HG02943 (cell line): ENCODE results near the gene COPS7A.

Experiments
- ATAC-seq: cut with Tn5 transposase; IDR thresholded peaks from one replicate; pipeline ENCODE4 v1.9.1; 2021; ENCODE audit warnings: mild to moderate bottlenecking, low read depth, moderate library complexity; ENCODE audit not compliant: unreplicated experiment

The COPS7A gene, protein sequence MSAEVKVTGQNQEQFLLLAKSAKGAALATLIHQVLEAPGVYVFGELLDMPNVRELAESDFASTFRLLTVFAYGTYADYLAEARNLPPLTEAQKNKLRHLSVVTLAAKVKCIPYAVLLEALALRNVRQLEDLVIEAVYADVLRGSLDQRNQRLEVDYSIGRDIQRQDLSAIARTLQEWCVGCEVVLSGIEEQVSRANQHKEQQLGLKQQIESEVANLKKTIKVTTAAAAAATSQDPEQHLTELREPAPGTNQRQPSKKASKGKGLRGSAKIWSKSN

GRCh38 chr12:6723607-6724408 is at the start of gene COPS7A:
Gene COPS7A (plus strand): TSS chr12:6724046. CDS start chr12:6724657, 611 bp downstream.
- ATAC-seq: peak; percentile 92

- no peak for ATAC-seq
Observed at GRCh38 chr12:6676962-6677361, 46.9 kb upstream of the COPS7A start.

GRCh38 chr12:6684609-6685008 is 39.2 kb upstream of the COPS7A start:
- ATAC-seq: no peak

DNA sequence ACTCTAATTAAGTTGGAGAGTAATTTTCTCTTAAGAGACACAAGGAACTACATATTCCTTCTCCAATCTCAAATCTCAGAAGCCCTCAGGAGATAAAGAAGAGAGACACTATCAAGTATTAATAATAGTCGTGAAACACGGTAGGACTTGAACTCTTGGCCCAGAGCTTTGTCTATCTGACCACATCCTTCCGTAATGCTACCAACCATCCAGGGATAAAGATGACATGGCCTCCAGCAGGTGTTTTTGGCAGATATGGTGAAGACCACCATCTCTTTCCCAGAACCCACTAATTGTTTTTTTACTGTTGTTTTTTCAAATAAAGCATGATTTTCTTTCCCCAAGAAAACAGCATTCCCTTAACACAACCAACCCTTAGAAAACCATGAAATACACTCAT is 38.0 kb upstream of the COPS7A start:
- ATAC-seq: no peak

GRCh38 chr12:6688543-6688998 is 35.3 kb upstream of the COPS7A start:
- ATAC-seq: no peak

DNA sequence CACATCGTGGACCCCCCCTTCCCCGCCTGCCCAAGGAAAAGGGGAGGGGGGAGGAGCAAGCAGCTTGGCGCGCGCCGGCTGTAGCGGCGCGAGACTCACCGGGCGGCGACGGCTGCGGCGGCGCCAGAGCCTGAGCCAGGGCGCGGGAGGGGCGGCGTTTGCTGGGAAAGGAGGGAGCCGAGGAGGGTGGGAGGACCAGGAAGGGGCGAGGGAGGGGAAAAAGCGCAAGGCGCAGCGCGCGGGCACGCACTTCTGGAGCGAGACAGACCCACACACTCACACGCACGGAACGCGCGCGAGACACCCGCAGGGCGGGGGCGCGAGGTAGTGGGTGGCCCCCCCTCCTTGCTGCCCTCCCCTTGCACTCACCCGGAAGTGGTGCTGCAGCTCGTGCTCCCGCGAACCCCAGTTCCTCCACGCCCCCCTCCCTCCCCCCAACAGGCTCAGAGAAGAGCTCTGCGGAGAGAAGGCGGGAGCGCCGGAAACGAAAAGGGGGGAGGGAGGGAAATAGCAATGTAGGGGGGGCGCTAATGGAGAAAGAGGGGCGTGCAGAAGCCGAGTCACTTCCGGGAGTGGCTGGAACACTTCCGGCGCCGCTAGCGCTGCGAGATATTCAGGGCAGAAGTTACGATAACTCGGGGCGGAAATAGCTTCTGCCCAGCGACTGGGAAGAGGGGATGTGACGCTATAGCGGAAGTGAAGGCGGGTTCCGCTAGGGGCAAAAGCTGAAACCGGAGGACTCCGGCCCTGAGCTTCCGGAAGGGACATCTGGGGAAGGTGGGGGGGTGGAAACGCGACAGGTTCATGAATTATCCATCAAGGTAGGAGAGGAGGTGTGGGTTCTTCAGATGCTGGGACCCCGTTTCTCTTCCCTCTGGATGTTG is 34.6 kb upstream of the COPS7A start, which contains the start of gene ZNF384:
Gene ZNF384, minus strand, starts transcription at position 377 of the 884 bp plus-strand sequence. CDS start 9,855 bp downstream, outside the sequence.
- ATAC-seq: peak; percentile 85

GRCh38 chr12:6691473-6691872 is 32.4 kb upstream of the COPS7A start:
- ATAC-seq: no peak

DNA sequence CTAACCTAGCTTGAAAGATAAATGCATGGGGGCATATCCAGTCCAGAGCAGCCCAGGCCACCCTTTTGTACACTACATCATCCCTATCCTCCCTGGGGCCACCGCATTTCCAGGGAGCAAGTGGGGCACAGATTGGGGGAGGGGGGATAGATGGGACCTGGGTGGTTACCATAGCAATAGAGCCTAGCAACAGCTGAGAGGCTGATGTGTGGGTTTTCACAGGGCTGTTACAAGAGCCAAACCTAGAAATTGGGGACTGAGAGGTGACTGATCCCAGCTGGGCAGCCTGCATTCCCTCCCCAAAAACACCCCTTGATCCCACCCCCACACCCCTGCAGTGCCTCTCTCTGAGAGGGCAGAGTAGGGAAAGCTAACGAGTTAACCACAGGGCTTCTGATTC is 31.0 kb upstream of the COPS7A start:
- no peak for ATAC-seq

DNA sequence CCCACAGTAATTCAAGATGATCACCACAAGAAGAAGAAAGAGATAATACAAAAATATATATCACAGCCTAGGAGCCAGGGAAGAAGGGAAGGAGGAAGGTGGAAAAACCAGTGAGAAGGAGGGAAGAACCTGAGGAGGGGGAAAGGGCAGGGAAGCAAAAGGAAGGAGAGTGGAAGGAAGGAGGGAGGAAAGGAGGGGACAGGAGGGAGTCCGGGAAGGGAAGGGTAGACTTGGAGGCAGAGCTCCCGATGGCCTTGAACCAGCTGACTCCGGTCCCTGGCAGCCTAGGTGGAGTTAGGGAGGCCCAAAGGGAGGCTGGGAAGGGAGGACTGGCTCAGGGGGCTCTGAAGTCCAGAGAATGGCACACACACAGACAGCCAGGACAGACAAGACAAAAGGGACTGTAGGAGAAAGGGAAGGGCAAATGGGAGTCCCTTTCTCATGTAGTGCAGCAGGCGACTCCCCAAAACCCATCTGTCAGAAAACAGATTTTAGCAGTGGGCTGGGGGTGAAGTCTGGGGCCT is 30.0 kb upstream of the COPS7A start:
- no peak for ATAC-seq

DNA sequence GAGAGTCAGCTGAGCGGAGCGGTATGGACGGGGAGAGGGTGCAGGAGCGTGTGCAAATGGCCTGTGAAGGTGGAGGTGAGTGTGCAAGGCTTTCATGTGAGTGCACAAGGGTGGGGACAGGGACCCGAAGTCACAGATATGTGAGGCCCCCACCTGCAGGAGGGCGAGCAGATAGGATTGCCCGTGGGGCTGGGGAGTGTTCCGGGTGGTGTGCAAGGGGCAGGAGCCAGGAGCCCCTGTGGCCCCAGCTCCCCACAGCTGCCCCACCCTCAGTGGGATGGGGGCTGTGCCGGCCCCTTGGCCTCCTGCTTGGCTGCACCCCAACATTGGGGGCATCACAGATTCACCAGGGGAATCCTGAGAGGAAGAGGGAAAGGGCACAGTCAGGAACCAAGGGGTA is 29.1 kb upstream of the COPS7A start:
- no peak for ATAC-seq

- ATAC-seq: no peak
Observed at GRCh38 chr12:6695313-6696045, 28.4 kb upstream of the COPS7A start.

GRCh38 chr12:6696690-6697583 is 26.9 kb upstream of the COPS7A start:
- no peak for ATAC-seq

DNA sequence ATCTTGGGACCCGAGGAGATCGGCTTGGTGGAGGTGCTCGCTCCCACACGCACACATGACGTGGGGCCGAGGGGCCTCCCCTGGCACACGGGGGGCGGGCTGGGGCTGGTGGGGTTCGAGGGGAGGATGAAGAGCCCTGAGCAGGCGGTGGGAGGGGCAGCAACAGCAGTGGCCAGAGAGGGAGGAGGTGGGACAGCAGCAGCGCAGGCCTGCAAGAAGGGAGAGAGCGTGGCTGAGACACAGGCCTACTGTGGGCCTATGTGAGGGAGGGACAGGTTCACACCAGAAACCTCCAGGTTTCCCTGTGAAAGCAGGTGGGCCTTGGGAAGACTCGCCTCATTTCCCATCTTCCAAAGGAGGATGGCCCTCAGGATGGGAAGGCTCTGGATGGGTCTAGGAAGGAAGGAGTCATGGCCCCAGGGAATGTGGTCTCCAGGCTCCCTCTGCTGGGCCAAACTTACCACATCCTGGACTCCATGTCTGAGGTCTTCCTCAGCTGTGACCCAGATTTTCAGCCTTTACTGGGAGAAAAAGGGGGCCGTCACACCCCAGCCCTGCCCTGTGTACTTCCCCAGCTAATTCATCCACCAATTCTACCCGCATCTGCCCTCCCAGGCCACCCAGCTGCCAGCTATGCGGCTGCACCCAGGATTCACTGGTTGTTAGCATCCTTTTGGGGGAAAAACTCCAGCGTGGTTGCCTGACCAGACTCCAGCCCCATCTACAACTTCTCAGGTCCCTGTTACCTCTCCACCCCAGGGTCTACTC is 26.1 kb upstream of the COPS7A start:
- ATAC-seq: no peak

DNA sequence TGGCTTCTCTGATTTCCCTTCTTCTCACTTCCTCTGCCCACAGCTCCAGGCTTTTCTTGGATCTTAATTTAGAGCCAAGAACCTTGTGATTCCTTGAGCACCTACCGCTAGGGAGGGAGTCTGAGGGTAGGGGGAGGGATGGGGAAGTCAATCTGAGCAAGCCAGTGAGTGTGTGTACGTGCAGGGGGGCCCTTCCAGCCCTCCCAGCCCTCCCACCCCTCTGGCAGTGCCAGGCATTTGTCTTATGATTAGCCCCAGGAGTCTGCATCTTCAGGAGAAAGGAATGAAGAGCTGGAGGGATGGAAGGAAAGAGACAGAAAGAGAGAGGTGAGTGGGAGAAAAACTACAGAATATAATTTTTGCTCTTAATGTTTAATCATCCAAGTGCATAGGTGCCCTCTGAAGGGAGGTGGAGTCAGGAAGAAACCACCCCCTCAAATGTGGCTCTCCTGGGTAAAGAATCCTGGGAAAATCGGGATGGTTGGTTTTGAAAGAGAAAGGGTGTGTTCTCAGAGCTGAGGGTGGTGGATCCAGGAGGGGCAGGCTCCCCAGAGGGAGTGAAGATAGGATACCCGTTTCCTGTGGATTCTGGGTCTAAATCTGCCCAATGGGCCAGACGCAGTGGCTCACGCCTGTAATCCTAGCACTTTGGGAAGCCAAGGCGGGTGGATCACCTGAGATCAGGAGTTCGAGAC is 25.3 kb upstream of the COPS7A start:
- ATAC-seq: no peak

DNA sequence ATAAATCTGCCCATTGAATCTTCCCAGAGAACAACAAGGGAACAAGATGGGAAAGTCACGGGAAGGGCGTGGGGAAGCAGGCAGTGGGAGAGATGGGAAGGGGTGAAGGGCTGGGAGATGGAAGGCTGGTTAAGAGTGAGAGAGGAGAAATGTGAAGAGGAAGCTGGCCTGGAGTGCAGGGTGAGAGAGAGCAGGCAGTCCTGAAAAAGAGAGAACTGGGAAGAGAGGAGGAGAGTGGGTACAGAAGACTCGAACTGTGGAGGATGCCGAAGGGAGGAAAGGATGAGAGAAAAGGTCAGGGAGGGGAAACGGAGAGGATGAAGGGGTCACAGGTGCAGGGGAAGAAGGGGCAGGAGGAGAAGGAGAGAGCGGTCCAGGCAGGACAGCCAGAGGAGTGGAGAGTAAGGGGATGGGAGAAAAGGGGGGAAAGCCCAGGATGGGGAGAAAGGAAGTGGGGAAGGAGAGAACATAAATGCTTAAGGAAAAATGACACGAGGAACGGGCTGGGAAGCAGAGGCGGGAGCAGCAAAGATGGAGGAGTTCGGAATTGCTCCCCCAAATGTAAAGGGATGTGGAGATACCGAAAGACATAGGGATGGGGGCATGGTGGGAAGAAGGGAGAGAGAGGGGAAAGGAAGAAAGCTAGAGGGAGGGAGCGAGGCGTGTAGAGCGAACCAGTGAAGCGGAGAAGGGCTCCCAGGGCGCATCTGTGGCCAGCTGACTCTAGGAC is 24.4 kb upstream of the COPS7A start:
- ATAC-seq: no peak

- no peak for ATAC-seq
Observed at GRCh38 chr12:6699989-6700645, 23.7 kb upstream of the COPS7A start.
